SK-N-MC (cell line): ENCODE data around the gene CLCN2.

Experiments
- EZH2 ChIP-seq: fragments of 200-600 bp; sonication (generic); IDR thresholded peaks from one replicate; pipeline ENCODE4 v1.6.1; 2017; ENCODE audit warnings: antibody characterized with exemption
- FOXP2 ChIP-seq: optimal IDR thresholded peaks from 2 replicates; pipeline ENCODE3; 2011; ENCODE audit warnings: mild to moderate bottlenecking, moderate library complexity; ENCODE audit not compliant: insufficient read depth; ENCODE audit errors: extremely low read length, control extremely low read depth
- POLR2AphosphoS5 ChIP-seq: IDR thresholded peaks from 2 replicates; pipeline ENCODE4 v1.6.1; 2012; ENCODE audit warnings: mild to moderate bottlenecking, low read depth, low read length, borderline replicate concordance

- no peak for TF ChIP-seq EZH2
- TF ChIP-seq POLR2AphosphoS5 = no peak
- TF ChIP-seq FOXP2 = no peak
Measured at GRCh38 chr3:184348057-184348382, 13.4 kb downstream of the CLCN2 start.
